NOMO-1 treated with DMSO at 0.1 percent for 48 hours (cell line): ENCODE results near the gene LLPH.
A peak's percentile ranks its signal among the peaks of the same experiment; 100 is the strongest.

ENCODE experiments used
- DNase-seq: peaks from one replicate; lab custom pipeline; 2025; ENCODE audit not compliant: unreplicated experiment; lab: John Stamatoyannopoulos, UW

The LLPH gene

GRCh38 chr12:66143868-66144267, 13.3 kb upstream of the LLPH start:
- DNase-seq, result no peak

GRCh38 chr12:66142826-66143225, 12.3 kb upstream of the LLPH start:
- no peak for DNase-seq

- no peak for DNase-seq
Measured at GRCh38 chr12:66141299-66141698, 10.7 kb upstream of the LLPH start.

- peak; percentile 24 for DNase-seq
Measured at GRCh38 chr12:66140731-66141130, 10.2 kb upstream of the LLPH start.

GRCh38 chr12:66139328-66139727, 8.8 kb upstream of the LLPH start:
- no peak for DNase-seq

- DNase-seq, result no peak
Measured at GRCh38 chr12:66137937-66138336, 7.4 kb upstream of the LLPH start.

- DNase-seq, result no peak
Measured at GRCh38 chr12:66132408-66132807, 1.9 kb upstream of the LLPH start.

GRCh38 chr12:66131067-66131688, 628 bp upstream of the LLPH start:
- DNase-seq, result no peak

GRCh38 chr12:66129934-66130266, 650 bp downstream of the LLPH start:
- peak; percentile 24 for DNase-seq

GRCh38 chr12:66127650-66128049, 2.9 kb downstream of the LLPH start:
- no peak for DNase-seq

- DNase-seq, result no peak
Measured at GRCh38 chr12:66120477-66120876, 10.1 kb downstream of the LLPH start.

GRCh38 chr12:66119870-66120241, 10.7 kb downstream of the LLPH start:
- DNase-seq, result peak; percentile 84

- peak; percentile 82 for DNase-seq
Measured at GRCh38 chr12:66119229-66119869, 11.2 kb downstream of the LLPH start.

GRCh38 chr12:66118240-66118891, 12.2 kb downstream of the LLPH start:
- no peak for DNase-seq

- DNase-seq, result no peak
Measured at GRCh38 chr12:66117242-66117641, 13.3 kb downstream of the LLPH start.

- DNase-seq, result no peak
Measured at GRCh38 chr12:66115071-66115600, 15.4 kb downstream of the LLPH start.

- DNase-seq, result no peak
Measured at GRCh38 chr12:66113471-66113870, 17.1 kb downstream of the LLPH start.

- DNase-seq, result peak; percentile 34
Measured at GRCh38 chr12:66111605-66112004, 18.9 kb downstream of the LLPH start.

- no peak for DNase-seq
Measured at GRCh38 chr12:66109056-66109455, 21.5 kb downstream of the LLPH start.

GRCh38 chr12:66108386-66108785, 22.2 kb downstream of the LLPH start:
- DNase-seq, result no peak

- DNase-seq, result peak; percentile 93
Measured at GRCh38 chr12:66107451-66107915, 23.1 kb downstream of the LLPH start.
